GM12878 (cell line): ENCODE measurements around the gene FCRLA. TPM values are rescaled to one million over a fixed set of nuclear protein-coding genes. Genes with fewer than 3 reads are reported as not detected.

ENCODE experiments used
- ATAC-seq: fragments of 200-7000 bp; cut with Tn5 transposase; 3 replicates; pipeline ENCODE4 v1.9.1; 2020; ENCODE audit warnings: mild to moderate bottlenecking, moderate library complexity
- BruUV-seq: library from RNA; stranded (reverse); fragments of 400-500 nt; replicated peaks from 2 replicates; lab custom pipeline; 2021; lab: Mats Ljungman, UMichigan
- CTCF ChIA-PET: fragments of 300-600 bp; sonication (Branson Sonifier 250); formaldehyde crosslinking; extraction: SDS; loops from one replicate; lab custom pipeline; 2021; ENCODE audit warnings: inconsistent platforms; lab: Yijun Ruan, JAX
- POLR2A ChIA-PET: fragments of 350-600 bp; formaldehyde crosslinking; extraction: SDS; loops from one replicate; lab custom pipeline; 2021; ENCODE audit warnings: inconsistent platforms; lab: Charles Lee
- RAD21 ChIA-PET: fragments of 300-600 bp; sonication (Branson Sonifier 250); formaldehyde crosslinking; loops from one replicate; lab custom pipeline; 2023; ENCODE audit warnings: antibody characterized with exemption; ENCODE audit not compliant: unreplicated experiment; lab: Charles Lee
- SMC1A ChIA-PET: fragments of 300-600 bp; sonication (Branson Sonifier 250); formaldehyde crosslinking; loops from one replicate; lab custom pipeline; 2023; ENCODE audit not compliant: unreplicated experiment, uncharacterized antibody; lab: Charles Lee
- DNase-seq: peaks from one replicate; pipeline ENCODE4 v3.0.0-alpha.2; 2011; ENCODE audit warnings: low read depth, low spot score
- FAIRE-seq: peaks from 3 replicates; lab custom pipeline; 2011; peaks lifted over from hg19 to GRCh38; lab: Jason Lieb, UNC
- H2AFZ ChIP-seq: 2 replicates; pipeline ENCODE4 v1.6.0; 2011; ENCODE audit warnings: low read depth, low read length, control low read depth; ENCODE audit not compliant: control insufficient read depth
- H3K27ac ChIP-seq: 2 replicates; pipeline ENCODE4 v1.5.1; 2011; ENCODE audit warnings: control low read depth; ENCODE audit not compliant: control insufficient read depth, insufficient read depth
- H3K27me3 ChIP-seq, 2 experiments: replicated peaks in 1 of 2; 2 replicates each; pipeline versions ENCODE4 v1.6.0 to v1.6.1; 2011; ENCODE audit warnings: low read length in 1 of 2; ENCODE audit not compliant: control insufficient read depth in 2 of 2, insufficient read depth in 2 of 2
- H3K36me3 ChIP-seq, 2 experiments: 2 replicates each; pipeline ENCODE4 v1.5.1; 2011; ENCODE audit warnings: low read length in 1 of 2; ENCODE audit not compliant: control insufficient read depth in 2 of 2, insufficient read depth in 2 of 2
- H3K4me1 ChIP-seq: 2 replicates; pipeline ENCODE4 v1.6.1; 2011; ENCODE audit warnings: mild to moderate bottlenecking, low read length, moderate library complexity, mixed read lengths; ENCODE audit not compliant: control insufficient read depth, insufficient read depth
- H3K4me2 ChIP-seq: 2 replicates; pipeline ENCODE4 v1.6.0; 2011; ENCODE audit warnings: control low read depth; ENCODE audit not compliant: control insufficient read depth, insufficient read depth
- H3K4me3 ChIP-seq: fragments of 200-600 bp; sonication (generic); 2 replicates; pipeline ENCODE4 v1.5.1; 2016
- H3K79me2 ChIP-seq: 2 replicates; pipeline ENCODE4 v1.6.0; 2011; ENCODE audit warnings: low read length; ENCODE audit not compliant: control insufficient read depth, insufficient read depth
- H3K9ac ChIP-seq: 2 replicates; pipeline ENCODE4 v1.8.0; 2011; ENCODE audit warnings: low read length, control low read depth, mixed read lengths; ENCODE audit not compliant: control insufficient read depth, insufficient read depth
- H3K9me3 ChIP-seq: replicated peaks from 3 replicates; pipeline ENCODE4 v1.5.1; 2011; ENCODE audit warnings: mild to moderate bottlenecking, low read length; ENCODE audit not compliant: control insufficient read depth, insufficient read depth
- H4K20me1 ChIP-seq: 2 replicates; pipeline ENCODE4 v1.6.0; 2011; ENCODE audit not compliant: control insufficient read depth, insufficient read depth
- ATF2 ChIP-seq: IDR thresholded peaks from 2 replicates; pipeline ENCODE4 v1.6.1; 2012; ENCODE audit warnings: low read length, inconsistent platforms
- BMI1 ChIP-seq: fragments of 450-650 bp; IDR thresholded peaks from 2 replicates; pipeline ENCODE4 v1.6.1; 2016; ENCODE audit warnings: mild to moderate bottlenecking, moderate library complexity, borderline replicate concordance
- CHD4 ChIP-seq: fragments of 200-600 bp; sonication (generic); IDR thresholded peaks from 2 replicates; pipeline ENCODE4 v1.6.1; 2016; ENCODE audit warnings: mild to moderate bottlenecking
- SIN3A ChIP-seq: IDR thresholded peaks from 2 replicates; pipeline ENCODE4 v1.6.1; 2012; ENCODE audit warnings: low read depth, low read length, improper control_type of control experiment
- SPI1 ChIP-seq: IDR thresholded peaks from 2 replicates; pipeline ENCODE4 v1.6.1; 2011; ENCODE audit warnings: low read depth, mild to moderate bottlenecking, low read length, moderate library complexity, borderline replicate concordance; ENCODE audit not compliant: insufficient read depth
- TCF12 ChIP-seq: IDR thresholded peaks from 2 replicates; pipeline ENCODE4 v1.6.1; 2011; ENCODE audit warnings: low read depth, mild to moderate bottlenecking, low read length
- ZBTB11 ChIP-seq: fragments of 450-650 bp; formaldehyde crosslinking; IDR thresholded peaks from 2 replicates; pipeline ENCODE4 v1.5.0; 2022; ENCODE audit warnings: mild to moderate bottlenecking, missing genetic modification characterization
- ZNF622 ChIP-seq: fragments of 450-650 bp; IDR thresholded peaks from 2 replicates; pipeline ENCODE4 v1.6.1; 2017; ENCODE audit warnings: mild to moderate bottlenecking, inconsistent platforms
- WGBS: methylation state at CpG from one replicate; pipeline ENCODE4 v1.1.6; 2016; ENCODE audit warnings: low lambda C conversion rate; ENCODE audit not compliant: insufficient replicate concordance, insufficient coverage; ENCODE audit errors: missing lambda C conversion rate; 5-methylcytosine and 5-hydroxymethylcytosine counted together
- in situ Hi-C: fragments of 300-500 bp; cut with MboI; formaldehyde crosslinking; loops from 9 replicates; pipeline ENCODE4 v1.14.3; 2018; ENCODE audit warnings: mixed read lengths
- intact Hi-C: fragments of 100-400 bp; cut with micrococcal nuclease; formaldehyde crosslinking; loops from one replicate; pipeline ENCODE4 v1.14.2; 2022; ENCODE audit not compliant: unreplicated experiment
- polyA plus RNA-seq, 11 experiments: library from polyadenylated mRNA; depleted of rRNA in 4 of 11; unstranded in 6 of 11; stranded (reverse) in 5 of 11; fragments of >200 nt; fragmentation: Nextera tagmentation in 4 of 11; fragmentation: Illumina TruSeq in 1 of 11; extraction: Ambion mirVana in 4 of 11; extraction: Trizol in 1 of 11; gene quantifications; 1 replicate in 1 of 11; 2 replicates in 10 of 11; pipeline versions ENCODE4 v1.2.1 to v1.2.3, GENCODE V29; 2011 to 2016; ENCODE audit warnings: inconsistent platforms in 2 of 11, missing spikeins in 2 of 11, low read depth in 1 of 11
- total RNA-seq, 4 experiments: library from RNA; depleted of rRNA in 3 of 4; stranded (reverse); fragments of >200 nt in 3 of 4; fragmentation: Illumina TruSeq in 1 of 4; extraction: Trizol in 1 of 4; gene quantifications; 2 replicates each; pipeline versions ENCODE4 v1.2.1 to v1.2.3, GENCODE V29; 2013 to 2021
- TF ChIP-seq, protein P1 (sequence below): fragments of 450-650 bp; IDR thresholded peaks from 2 replicates; pipeline ENCODE4 v1.6.1; 2017; ENCODE audit warnings: mild to moderate bottlenecking, moderate library complexity
- TF ChIP-seq, protein P2 (sequence below): fragments of 450-650 bp; formaldehyde crosslinking; IDR thresholded peaks from 2 replicates; pipeline ENCODE4 v1.4.0; 2020; ENCODE audit warnings: mild to moderate bottlenecking, moderate library complexity

Gene FCRLA
- total and polyA plus RNA-seq, 10 of the 15 experiments (the other 5 are each of a cell fraction or from before 2014, with no cell fraction given): 130 to 714 (median 374) TPM

GRCh38 chr1:161688946-161689345, 18.1 kb upstream of the FCRLA start:
- Histone ChIP-seq H4K20me1 (no peaks in the 10 kb centered on the region), H3K9ac (no peak overlapping the region), H3K36me3 (no peaks in the 10 kb centered on the region), H3K27ac (no peak overlapping the region), H3K9me3 (no peaks in the 10 kb centered on the region), H2AFZ (no peak overlapping the region; the same call in none of the 2 replicates), H3K4me3 (no peak overlapping the region), H3K4me2 (no peak overlapping the region), H3K79me2 (no peaks in the 10 kb centered on the region), H3K4me1 (no peaks in the 10 kb centered on the region), H3K27me3 (no peaks in the 10 kb centered on the region)
- ChIA-PET RAD21 (no interaction called here), SMC1A (interaction anchor here (0.8 to 1.9 kb wide), 8 partner anchors 7 to 37 kb away, joined by 3 to 7 read pairs (median 4); partner anchors contain the start of gene FCRLA), POLR2A (no interaction called here), CTCF (interaction anchor here (1.4 to 5.4 kb wide), 2 partner anchors 27 to 50 kb away, joined by 4 to 21 read pairs; no protein-coding TSS in a partner anchor)
- DNase-seq (no peak), ATAC-seq (no peak), FAIRE-seq (peak; percentile 35)
- no TSS peak for BruUV-seq
- intact Hi-C loops: no loop called here
- in situ Hi-C loops: no loop called here
- 65% methylated on average over 3 of the region's 3 CpGs for WGBS
- no peak for TF ChIP-seq ZBTB11 (CRISPR knock-in tag)
- no peak for TF ChIP-seq ATF2
- TF ChIP-seq, protein P1, sequence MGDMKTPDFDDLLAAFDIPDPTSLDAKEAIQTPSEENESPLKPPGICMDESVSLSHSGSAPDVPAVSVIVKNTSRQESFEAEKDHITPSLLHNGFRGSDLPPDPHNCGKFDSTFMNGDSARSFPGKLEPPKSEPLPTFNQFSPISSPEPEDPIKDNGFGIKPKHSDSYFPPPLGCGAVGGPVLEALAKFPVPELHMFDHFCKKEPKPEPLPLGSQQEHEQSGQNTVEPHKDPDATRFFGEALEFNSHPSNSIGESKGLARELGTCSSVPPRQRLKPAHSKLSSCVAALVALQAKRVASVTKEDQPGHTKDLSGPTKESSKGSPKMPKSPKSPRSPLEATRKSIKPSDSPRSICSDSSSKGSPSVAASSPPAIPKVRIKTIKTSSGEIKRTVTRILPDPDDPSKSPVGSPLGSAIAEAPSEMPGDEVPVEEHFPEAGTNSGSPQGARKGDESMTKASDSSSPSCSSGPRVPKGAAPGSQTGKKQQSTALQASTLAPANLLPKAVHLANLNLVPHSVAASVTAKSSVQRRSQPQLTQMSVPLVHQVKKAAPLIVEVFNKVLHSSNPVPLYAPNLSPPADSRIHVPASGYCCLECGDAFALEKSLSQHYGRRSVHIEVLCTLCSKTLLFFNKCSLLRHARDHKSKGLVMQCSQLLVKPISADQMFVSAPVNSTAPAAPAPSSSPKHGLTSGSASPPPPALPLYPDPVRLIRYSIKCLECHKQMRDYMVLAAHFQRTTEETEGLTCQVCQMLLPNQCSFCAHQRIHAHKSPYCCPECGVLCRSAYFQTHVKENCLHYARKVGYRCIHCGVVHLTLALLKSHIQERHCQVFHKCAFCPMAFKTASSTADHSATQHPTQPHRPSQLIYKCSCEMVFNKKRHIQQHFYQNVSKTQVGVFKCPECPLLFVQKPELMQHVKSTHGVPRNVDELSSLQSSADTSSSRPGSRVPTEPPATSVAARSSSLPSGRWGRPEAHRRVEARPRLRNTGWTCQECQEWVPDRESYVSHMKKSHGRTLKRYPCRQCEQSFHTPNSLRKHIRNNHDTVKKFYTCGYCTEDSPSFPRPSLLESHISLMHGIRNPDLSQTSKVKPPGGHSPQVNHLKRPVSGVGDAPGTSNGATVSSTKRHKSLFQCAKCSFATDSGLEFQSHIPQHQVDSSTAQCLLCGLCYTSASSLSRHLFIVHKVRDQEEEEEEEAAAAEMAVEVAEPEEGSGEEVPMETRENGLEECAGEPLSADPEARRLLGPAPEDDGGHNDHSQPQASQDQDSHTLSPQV: no peak
- TF ChIP-seq SPI1: no peak
- TF ChIP-seq TCF12: no peak
- TF ChIP-seq SIN3A: no peak
- TF ChIP-seq, protein P2, sequence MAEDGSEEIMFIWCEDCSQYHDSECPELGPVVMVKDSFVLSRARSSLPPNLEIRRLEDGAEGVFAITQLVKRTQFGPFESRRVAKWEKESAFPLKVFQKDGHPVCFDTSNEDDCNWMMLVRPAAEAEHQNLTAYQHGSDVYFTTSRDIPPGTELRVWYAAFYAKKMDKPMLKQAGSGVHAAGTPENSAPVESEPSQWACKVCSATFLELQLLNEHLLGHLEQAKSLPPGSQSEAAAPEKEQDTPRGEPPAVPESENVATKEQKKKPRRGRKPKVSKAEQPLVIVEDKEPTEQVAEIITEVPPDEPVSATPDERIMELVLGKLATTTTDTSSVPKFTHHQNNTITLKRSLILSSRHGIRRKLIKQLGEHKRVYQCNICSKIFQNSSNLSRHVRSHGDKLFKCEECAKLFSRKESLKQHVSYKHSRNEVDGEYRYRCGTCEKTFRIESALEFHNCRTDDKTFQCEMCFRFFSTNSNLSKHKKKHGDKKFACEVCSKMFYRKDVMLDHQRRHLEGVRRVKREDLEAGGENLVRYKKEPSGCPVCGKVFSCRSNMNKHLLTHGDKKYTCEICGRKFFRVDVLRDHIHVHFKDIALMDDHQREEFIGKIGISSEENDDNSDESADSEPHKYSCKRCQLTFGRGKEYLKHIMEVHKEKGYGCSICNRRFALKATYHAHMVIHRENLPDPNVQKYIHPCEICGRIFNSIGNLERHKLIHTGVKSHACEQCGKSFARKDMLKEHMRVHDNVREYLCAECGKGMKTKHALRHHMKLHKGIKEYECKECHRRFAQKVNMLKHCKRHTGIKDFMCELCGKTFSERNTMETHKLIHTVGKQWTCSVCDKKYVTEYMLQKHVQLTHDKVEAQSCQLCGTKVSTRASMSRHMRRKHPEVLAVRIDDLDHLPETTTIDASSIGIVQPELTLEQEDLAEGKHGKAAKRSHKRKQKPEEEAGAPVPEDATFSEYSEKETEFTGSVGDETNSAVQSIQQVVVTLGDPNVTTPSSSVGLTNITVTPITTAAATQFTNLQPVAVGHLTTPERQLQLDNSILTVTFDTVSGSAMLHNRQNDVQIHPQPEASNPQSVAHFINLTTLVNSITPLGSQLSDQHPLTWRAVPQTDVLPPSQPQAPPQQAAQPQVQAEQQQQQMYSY (CRISPR knock-in tag): no peak
- no peak for TF ChIP-seq CHD4
- TF ChIP-seq ZNF622: no peak
- no peak for TF ChIP-seq BMI1
